Activated CD4-positive, alpha-beta T cell treated with anti-CD3 and anti-CD28 coated beads, Interleukin-2, amount 50 U/mL, for 24 hours (primary cell): ENCODE measurements around the gene PLCB3.
"Not testable (repeated sequence)": the region's sequence is repeated elsewhere in the genome, so short reads cannot be mapped to it uniquely, and the experiment has no call there.

Experiments
- DNase-seq, 2 donors: peaks; one replicate each; pipeline ENCODE4 v3.0.0-alpha.2; 2020; ENCODE audit warnings: low read depth in 1 of 2, low spot score in 1 of 2

The PLCB3 gene

DNA sequence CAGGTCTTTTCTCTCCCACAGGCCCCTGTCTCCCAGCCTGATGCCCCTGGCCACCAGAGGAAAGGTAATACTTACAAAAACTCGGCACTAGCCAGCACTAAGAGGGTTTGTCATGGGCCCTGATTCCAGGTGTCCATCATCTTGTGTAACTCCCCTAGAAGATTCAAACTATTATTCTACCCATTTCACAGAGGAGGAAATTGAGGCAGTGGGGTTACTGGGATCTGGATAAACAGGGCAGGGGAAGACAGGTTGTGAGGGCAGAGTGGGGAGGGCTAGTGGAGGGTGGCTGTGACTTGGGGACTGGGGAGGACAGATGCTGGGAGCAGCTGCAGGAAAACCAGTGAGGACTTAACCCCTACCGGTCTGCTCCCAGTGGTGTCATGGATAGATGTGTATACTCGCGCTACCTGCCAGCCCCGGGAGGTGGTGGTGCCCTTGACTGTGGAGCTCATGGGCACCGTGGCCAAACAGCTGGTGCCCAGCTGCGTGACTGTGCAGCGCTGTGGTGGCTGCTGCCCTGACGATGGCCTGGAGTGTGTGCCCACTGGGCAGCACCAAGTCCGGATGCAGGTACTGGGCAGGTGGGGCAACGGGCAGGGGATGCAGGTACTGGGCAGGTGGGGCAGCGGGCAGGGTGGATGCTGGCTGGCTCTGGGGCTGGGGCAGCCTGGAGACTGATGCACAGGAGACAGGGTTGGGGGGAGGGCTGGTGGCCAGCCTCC, 15.7 kb upstream of the PLCB3 start:
- DNase-seq, result no peak

DNA sequence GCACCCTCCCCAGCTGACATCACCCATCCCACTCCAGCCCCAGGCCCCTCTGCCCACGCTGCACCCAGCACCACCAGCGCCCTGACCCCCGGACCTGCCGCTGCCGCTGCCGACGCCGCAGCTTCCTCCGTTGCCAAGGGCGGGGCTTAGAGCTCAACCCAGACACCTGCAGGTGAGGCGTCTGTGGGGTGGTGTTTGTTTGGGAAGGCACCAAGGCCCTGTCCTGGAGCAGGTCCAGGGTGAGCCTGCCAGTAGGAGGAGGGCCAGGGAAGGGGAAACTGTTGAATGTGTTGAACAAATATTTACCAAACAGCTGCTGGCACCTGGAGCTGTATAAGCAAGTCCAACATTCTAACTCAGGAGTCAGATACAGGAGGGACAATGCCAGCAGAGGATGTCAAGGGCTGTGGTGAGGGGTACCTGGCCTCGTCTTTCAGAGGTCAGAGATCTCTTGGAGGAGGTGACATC, 13.8 kb upstream of the PLCB3 start:
- no peak for DNase-seq

DNA sequence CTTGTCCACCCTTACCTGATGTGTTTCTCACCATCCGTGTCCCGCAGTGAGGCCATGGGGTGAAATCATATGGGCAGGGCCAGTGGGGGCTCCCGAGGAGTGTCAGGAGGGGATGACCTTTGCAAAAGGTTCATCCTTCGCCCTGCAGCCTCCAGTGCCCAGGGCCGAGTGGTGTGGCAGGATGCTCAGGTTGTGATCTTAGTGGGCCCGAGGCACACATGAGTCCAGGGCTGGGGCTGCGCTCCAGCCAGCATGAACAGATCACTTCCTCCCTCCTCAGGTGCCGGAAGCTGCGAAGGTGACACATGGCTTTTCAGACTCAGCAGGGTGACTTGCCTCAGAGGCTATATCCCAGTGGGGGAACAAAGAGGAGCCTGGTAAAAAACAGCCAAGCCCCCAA, 13.3 kb upstream of the PLCB3 start:
- no peak for DNase-seq

DNA sequence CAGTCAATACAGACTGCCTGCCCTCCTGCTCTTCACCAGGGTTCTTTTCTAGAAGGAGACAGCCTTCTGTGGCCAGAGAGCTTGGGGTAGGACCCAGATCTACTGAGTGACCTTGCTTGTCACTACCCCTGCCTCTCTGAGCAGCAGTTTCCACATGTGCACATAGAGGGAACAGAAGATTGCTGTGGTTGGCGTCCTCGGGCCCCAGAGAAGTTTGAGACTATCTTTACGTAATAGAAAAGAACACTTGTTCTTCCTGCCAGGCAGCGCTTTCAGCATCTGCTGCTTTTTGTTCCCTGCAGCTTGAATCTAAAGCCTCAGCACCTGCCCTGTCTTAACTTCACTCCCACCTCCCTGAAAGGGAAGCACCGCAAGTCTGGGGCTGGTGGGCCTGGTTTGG, 12.3 kb upstream of the PLCB3 start:
- DNase-seq, result no peak

DNA sequence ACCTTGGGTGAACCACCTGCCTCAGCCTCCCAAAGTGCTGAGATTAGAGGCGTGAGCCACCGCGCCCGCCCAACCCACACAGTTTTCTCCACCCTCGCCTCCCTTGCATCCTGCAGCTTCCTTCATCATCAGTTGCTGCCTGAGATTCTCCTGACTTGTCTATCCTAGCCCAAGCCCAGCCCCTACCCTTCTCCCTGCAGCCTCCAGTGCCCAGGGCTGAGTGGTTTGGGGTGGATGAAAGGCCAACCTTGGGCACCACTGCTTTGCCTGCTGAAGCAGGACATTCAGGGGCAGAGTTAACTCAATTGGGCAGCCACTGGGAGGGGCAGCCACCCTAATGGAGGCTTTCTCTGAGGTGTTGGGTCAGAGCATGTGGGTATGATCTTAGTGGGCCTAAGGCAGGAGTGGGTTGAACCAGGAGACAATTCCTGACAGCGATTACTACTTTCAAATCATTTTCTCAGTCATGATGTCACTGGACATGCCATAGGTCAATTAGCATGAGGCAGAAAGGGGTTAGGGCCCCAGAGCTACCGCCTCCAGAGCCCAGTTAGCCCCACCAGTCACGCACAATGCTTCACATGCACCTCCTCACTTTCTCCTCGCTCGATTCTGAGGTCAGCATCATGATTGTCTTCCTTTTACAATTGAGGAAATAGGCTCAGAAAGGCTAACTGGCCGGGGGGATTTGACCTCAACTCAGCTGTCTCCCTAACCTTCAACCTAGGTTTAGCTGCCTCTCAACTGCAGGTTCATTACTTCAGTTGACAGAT, 11.5 kb upstream of the PLCB3 start:
- DNase-seq, result no peak

DNA sequence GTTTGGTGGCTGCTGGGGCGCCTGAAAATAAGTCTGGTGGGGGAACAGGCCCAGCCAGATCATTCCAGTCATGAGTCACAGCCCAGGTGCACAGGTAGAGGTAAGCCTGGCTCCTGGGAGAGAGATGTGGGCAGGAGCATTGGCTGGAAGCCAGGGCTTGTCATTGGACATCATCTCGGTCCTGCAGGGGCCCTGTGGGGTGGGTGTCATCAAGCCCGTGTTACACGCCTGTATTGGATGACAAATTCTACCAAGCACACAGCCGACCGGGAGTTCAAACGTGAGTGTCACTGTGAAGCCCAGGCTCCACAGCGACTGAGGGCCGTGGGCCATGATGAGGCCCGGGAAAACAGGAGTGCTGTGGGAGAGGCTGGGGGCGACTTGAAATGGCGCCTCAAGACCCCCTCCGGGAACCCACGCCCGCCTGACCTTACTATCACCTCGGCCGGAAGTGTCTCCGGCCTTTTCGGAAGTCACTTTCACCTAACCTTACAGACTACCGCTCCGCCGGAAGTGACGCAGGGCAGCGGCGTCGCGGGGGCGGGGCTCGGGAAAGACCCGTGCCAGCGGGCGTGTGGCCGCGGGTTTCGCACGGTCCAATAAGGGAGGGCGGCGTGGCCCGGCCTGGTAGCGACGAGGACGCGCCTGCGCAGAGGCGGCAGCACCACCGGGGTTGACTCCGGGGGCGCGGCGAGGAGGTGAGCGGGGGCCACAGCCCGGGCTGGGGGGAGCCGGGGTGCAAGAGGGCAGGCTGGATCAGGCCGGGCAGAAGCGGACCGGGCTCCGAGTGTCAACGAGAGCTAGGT, 10.7 kb upstream of the PLCB3 start, which contains the start of gene FKBP2:
FKBP2 (plus strand) TSS at position 661 of the 806 bp plus-strand sequence. CDS start 1,293 bp downstream, outside the sequence.
- peak; percentile 96 for DNase-seq

DNA sequence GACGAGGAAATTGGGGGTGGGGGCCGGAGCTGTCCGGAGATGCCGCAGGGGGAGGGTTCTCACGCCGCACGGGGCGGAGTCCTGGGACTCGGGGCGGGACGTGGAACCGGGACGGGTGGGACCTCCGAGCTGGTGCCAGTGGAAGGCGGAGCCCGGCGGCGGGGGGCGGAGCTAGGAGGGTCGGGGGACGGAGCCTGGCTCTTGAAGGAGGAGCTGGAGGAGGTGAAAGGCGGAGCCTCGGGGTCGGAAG, 10.2 kb upstream of the PLCB3 start:
- peak; percentile 99 for DNase-seq

DNA sequence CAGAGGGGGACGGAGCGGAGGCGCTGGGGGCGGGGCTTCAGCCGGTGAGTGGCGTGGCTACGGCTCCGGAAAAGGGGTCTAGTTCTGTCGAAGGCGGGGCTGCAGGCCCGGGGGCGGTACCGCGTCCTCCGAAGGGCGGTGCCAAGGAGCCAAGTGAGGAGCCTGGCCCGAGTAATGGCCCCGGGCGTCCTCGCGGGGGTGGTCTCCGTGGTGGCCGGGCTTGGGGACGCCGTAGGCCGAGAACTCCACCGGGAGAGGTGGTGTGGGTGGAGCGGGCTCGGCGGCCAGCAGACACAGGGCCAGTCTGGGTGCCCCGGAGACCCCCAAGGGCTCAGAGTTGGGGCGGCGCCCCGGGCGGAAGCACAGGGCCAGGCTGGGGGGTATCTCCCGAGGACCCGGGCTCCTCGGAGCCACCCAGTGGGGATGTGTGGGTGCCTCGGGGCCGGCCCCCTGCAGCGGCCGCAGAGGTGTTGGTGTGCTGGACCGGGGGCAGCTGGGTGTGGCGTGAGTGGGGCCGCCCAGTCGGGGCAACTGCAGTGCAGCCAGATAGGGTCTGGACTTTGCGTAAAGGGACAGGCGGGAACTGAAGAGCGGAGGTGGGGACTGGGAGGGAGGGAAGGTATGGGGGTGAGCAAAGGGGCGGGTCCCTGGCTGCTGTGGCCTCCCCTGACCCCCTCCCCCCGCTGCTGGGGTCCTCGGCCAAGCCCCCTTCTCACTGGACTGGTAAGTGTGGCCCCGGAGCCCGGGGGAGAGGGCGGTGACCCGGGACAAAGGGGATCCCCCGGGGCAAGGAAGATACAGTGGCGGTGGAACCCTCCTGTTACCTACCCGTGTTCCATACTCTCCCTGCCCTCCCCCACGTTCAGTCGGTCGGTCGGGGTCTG, 9.6 kb upstream of the PLCB3 start:
- DNase-seq, result no peak

DNA sequence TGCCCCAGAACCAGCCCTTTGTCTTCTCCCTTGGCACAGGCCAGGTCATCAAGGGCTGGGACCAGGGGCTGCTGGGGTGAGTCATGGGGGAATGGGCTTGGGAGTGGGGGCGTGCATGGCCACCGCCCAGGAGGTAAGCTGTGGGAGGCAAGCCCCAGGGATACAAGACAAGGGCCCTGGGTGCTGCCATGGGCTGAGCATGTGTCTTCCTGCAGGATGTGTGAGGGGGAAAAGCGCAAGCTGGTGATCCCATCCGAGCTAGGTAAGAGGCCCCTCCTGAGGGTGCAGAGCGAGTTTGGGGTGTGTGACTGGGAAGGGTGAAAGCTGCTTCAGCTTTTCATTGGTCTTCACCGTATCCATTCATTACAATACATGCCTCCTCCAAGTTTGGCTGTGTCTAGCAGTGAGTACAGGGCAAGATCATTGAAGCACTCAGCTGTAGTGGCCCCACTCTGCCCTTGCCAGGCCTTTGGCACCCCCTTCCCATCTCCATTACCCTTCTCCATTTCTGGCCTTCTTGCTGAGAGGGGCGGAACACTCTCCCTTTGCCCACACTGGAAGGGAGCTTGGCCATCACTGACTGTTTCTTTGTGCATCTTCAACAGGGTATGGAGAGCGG, 8.0 kb upstream of the PLCB3 start:
- DNase-seq, result no peak

DNA sequence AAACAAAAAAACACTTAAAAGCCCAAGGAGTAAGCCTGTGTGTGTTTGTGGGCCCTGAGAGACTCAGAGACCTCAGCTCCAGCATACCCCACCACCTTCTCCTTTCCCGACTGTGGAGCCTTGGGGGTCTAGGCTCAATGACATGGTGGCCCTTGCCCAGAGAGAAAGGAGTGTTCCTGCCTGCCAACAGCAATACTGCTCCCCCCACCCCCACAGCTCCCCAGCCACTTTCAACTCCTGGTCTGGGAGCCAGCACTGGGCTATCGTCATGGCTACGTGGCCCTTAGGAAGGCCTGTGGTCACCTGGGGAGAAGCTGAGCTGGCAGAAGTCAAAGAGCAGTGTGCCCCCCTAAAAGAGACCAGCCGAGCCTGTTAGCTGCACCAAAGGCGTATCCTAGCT, 7.2 kb upstream of the PLCB3 start:
- DNase-seq, result no peak

DNA sequence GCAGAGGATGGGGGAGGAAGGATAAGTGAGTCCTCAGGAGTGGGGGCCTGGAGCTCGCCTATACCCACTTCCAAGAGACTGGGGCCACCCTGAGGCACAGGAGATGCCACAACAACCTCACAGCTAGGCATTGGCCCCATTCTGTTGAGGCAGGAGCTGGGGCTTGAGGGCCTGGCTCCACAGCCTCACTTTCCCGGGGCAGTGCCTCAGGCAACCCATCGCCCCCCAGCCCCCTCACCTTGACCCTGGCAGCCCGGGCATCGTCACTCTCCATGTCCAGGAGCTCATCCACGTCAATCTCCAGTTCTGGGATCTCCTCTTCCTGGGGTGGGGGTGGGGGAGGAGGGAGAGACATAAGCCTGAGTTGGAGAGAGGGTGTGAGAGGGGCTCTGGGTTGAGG, 6.4 kb upstream of the PLCB3 start:
- DNase-seq, result no peak

DNA sequence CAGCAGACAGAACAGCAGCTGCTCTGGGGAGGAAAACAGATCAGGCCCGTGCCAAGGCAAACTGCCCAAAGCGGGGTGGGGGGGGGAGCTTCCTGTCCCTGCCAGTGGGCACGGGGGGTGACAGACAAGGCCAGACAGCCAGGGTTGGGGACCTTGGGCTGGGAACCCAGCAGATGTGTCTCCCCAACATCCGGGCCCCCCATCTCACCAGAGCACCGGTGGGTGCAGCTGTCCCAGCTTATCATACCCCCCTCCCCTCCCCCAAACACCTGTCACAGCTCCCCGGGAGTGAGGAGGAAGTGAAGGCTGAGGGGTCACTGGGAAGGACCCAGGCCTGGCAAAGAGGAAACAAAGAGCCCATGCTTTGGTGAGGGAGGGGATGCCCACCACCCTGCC, 5.9 kb upstream of the PLCB3 start:
- no peak for DNase-seq

DNA sequence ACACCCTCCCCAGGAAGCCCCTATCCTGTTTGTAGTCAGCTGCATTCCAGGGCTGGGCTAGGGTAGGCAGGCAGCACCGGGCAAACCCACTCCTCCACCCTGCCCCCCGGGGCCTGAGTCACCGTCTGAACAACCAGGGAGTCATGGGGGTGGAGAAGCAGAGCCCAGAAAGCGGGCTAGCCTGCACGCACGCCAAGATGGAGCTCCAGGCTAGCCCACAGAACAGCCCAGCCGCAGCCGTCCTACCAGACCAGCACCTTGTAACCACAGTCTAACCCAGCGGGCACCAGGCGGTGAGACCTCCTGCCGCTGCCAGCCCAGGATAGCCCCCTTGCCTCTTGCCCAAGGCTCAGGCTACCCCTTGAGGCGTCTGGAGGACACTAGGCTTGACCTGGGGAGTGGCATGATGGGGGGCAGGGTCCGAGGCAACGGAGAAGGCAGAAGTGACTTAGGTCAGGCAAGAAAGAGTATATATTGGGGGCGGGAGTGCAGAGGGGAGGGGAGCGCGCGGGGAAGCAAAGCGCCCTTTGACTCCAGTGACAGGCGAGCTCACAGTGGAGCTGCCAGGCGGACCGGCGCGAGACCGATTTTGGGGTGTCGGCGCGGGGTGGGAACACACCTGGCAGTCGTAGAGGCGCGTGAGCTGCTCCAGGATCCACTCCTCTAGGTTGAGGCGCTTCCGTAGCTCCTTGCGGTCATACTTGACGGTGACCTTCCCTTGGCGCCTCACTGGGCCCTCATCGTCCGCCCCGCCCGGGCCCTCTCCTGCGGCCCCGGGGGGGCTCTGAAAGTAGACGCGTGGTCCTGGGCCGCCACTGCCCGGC, 5.3 kb upstream of the PLCB3 start:
- DNase-seq, result peak; percentile 58 to 76

DNA sequence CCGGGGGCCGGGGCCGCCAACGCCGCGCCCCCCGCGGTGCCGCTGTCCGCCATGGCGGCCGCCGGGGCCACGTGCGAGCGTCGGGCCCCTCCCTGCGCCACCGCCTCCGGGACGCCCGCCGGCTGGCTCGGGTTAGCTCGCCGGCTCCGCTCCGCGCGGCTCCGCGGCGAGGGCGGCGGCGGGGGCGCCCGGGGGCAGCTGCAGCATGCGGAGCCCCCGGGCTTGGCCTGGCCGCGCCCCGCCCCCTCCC, 4.8 kb upstream of the PLCB3 start:
- DNase-seq, result not testable (repeated sequence)

DNA sequence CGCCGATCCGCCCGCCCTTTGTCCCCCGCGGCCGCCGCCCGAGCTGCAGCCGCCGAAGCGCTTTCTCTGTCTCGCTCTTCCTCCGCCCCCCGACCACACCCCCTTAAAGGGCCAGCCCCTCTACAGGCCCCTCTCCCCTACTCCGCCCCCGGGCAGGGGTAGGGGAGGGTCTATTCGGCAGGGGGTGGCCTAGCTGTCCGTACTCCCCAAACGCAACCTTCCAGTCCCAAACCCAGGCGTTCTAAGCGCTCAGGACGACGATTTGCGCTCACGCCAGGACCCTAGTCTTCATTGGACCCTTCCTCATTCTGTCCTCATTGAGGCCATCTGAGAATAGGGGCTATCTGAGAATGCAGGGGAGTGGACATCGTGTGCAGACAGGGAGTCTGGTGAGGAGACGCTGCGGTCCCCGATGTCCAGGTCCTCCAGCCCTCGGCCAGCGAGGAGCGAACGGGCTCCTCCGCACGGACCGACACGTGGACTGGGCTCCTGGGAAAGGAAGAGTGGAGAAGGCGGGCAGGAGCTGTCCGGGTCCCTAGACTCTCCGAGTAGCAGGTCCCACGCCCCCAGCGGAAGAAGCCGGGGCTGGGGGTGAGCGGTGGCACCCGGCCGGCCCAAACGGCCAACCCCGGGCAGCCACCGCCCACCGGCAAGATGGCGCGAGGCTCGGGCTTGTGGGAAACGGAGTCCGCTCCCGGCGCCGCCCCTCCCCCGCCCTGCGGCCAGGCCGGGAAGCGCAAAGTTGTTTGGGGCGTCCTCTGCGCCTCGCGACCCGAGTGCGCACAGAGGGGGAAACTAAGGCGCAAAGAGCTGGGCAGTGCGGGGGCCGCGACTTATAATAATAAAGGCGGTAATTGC, 4.2 kb upstream of the PLCB3 start, which contains the start of gene PPP1R14B:
PPP1R14B (minus strand) TSS at position 73 of the 858 bp plus-strand sequence. CDS start 270 bp downstream, outside the sequence.
- DNase-seq, result peak; percentile 59 to 71

DNA sequence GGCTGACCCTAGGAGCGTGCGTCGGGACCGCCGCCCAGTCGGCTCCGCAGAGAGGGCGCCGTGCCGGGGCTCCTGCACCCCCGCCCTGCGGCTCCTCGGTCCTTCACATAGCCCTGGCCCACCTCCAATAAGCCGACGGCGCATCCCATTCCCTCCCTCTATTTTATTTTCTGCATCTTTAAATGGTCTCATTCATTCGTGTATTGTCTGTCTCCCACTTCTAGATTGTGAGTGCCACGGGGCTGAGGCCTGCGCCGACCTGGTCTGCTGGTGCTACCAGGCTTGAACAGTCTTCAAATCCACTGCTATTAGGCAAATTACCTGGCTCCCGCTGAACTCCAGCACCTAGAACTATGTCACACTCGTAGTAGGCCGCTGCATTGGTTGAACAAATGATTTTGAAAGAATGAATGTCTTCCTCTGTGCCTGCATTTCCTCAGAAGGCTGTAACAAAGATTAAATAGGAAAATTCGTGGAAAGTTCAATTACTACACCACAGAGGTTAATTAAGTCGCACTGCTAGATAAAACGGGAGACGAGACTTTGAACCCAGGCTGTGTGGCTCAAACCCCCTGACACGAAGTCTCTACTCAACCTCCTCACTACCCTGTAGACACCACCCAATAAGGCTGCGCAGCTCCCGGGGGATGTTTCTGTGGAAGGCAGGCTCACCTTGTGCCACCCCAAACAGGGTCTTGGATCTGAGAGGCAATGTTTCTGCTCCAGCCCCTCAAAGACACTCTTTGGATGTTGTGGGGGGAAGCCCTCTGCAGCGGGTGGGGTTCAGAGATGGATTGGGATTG, 3.4 kb upstream of the PLCB3 start:
- no peak for DNase-seq

DNA sequence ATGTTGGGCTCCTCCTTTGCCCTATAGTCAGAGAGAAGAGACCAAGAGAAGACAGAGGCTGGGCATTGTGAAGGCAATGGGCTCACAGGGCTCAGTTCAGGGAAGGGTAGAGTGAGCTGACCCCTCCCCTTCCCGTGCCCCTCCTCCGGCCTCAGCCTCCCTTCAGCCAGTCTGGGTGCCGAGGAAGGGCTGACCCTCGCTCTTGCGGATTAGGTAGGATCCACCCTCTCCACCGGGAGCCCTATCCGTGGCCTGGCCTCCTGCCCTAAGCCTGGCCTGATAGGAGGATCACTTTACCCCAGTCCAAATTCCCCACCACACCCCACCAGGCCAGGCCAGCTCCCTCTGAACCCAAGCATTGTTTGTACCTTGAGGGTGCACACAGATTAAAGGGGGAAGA, 2.8 kb upstream of the PLCB3 start:
- no peak for DNase-seq

DNA sequence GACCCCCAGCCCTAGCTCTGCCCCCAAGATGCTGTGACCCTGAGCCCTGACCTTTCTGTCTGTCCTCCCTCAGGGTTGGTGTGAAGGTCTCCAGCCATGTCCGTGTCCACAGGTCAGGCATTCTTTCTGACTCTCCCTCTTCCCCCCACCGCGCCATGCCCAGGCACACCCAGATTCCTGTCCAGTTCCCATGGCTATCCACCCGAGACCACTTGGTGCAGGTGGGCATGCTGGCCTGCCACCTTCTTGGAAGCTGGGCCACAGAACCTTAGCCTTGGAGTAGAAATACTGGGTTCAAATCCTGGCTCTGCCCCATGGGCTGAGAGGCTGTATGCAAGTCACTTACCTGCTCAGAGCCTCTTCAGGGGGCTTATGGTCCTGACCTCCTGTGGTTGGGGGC, 2.3 kb upstream of the PLCB3 start:
- DNase-seq, result no peak
